Chondrocyte (in vitro differentiated cells): Measurements from ENCODE around the gene AFAP1L1. TPM values are rescaled to one million over a fixed set of nuclear protein-coding genes. Genes with fewer than 3 reads are reported as not detected.
A peak's percentile ranks its signal among the peaks of the same experiment; 100 is the strongest.

Experiments used
- DNase-seq: peaks from one replicate; pipeline ENCODE4 v3.0.0; 2021; ENCODE audit warnings: mixed read lengths, low spot score
- H3K27ac Mint-ChIP-seq: one replicate; pipeline ENCODE4 v1.8.0; 2021; ENCODE audit warnings: mild to moderate bottlenecking, moderate library complexity, mixed read lengths; ENCODE audit not compliant: unreplicated experiment
- H3K27me3 Mint-ChIP-seq: 2 replicates; pipeline ENCODE4 v1.8.0; 2021; ENCODE audit warnings: low read depth, mixed read lengths
- H3K36me3 Mint-ChIP-seq: 2 replicates; pipeline ENCODE4 v1.8.0; 2021; ENCODE audit warnings: low read depth, mixed read lengths
- H3K4me1 Mint-ChIP-seq: 2 replicates; pipeline ENCODE4 v1.8.0; 2021; ENCODE audit warnings: low read depth, mild to moderate bottlenecking, mixed read lengths
- H3K4me3 Mint-ChIP-seq: one replicate; pipeline ENCODE4 v1.8.0; 2021; ENCODE audit warnings: mild to moderate bottlenecking, moderate library complexity, mixed read lengths; ENCODE audit not compliant: unreplicated experiment
- H3K9me3 Mint-ChIP-seq: 2 replicates; pipeline ENCODE4 v1.8.0; 2021; ENCODE audit warnings: low read depth, mixed read lengths
- CTCF ChIP-seq: fragments of 200-600 bp; sonication (generic); IDR thresholded peaks from 2 replicates; pipeline ENCODE4 v1.5.0; 2021; ENCODE audit warnings: antibody characterized with exemption, mild to moderate bottlenecking, moderate library complexity
- total RNA-seq: library from RNA; stranded (reverse); gene quantifications from 3 replicates; pipeline ENCODE4 v1.2.1, GENCODE V29; 2021

The AFAP1L1 gene
- total RNA-seq, 1 donor from 2014 or later, result 8.3 TPM

- peaks cover 10% of the 10 kb centered on the region for H3K4me1 Mint-ChIP-seq
- no peak for TF ChIP-seq CTCF
- no peaks in the 10 kb centered on the region for H3K27me3 Mint-ChIP-seq
- no peaks in the 10 kb centered on the region for H3K9me3 Mint-ChIP-seq
- DNase-seq, result no peak
- H3K4me3 Mint-ChIP-seq, result no peak overlapping the region
- no peaks in the 10 kb centered on the region for H3K36me3 Mint-ChIP-seq
- no peak overlapping the region for H3K27ac Mint-ChIP-seq
Observed at GRCh38 chr5:149365418-149365817, 93.8 kb downstream of the AFAP1L1 start.

DNA sequence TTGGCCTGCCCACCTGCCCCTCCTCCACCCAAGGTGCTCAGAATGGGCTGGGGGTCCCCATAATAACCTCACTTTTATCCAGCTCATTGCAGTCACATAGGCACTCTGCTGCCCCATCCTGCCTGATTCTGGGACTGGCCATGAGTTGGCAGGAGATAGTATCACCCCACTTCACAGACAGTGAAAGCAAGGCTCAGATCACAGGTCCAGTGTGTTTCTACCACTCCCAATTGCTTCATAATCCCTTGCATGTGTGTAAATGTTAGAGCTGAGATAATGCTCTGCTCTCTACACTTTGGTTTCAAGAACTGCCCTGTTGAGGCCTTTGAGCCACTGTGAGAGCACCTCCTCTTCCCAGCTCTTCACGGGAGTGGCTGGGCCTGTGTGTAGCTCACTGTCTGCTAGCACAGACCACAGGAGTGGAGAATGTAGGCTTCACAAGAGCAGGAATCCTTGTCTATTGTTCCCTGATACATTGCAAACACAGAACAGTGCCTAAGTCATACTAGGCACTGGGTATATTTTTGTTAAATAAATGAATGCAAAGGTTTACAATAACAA lies 94.6 kb downstream of the AFAP1L1 start:
- no peaks in the 10 kb centered on the region for H3K36me3 Mint-ChIP-seq
- TF ChIP-seq CTCF, result no peak
- no peaks in the 10 kb centered on the region for H3K9me3 Mint-ChIP-seq
- H3K4me3 Mint-ChIP-seq, result no peak overlapping the region
- DNase-seq, result no peak
- H3K4me1 Mint-ChIP-seq, result peaks cover 16% of the 10 kb centered on the region
- H3K27me3 Mint-ChIP-seq, result no peaks in the 10 kb centered on the region
- no peak overlapping the region for H3K27ac Mint-ChIP-seq

GRCh38 chr5:149367249-149367971 lies 95.8 kb downstream of the AFAP1L1 start:
- no peak overlapping the region for H3K4me3 Mint-ChIP-seq
- H3K27ac Mint-ChIP-seq, result no peak overlapping the region
- peak; percentile 93 for TF ChIP-seq CTCF
- no peaks in the 10 kb centered on the region for H3K9me3 Mint-ChIP-seq
- no peaks in the 10 kb centered on the region for H3K27me3 Mint-ChIP-seq
- no peaks in the 10 kb centered on the region for H3K36me3 Mint-ChIP-seq
- H3K4me1 Mint-ChIP-seq, result peaks cover 26% of the 10 kb centered on the region
- DNase-seq, result no peak

- no peak overlapping the region for H3K4me3 Mint-ChIP-seq
- no peaks in the 10 kb centered on the region for H3K27me3 Mint-ChIP-seq
- H3K36me3 Mint-ChIP-seq, result no peaks in the 10 kb centered on the region
- H3K4me1 Mint-ChIP-seq, result peaks cover 28% of the 10 kb centered on the region
- H3K9me3 Mint-ChIP-seq, result no peaks in the 10 kb centered on the region
- TF ChIP-seq CTCF, result no peak
- no peak for DNase-seq
- no peak overlapping the region for H3K27ac Mint-ChIP-seq
Observed at GRCh38 chr5:149367972-149368645, 96.5 kb downstream of the AFAP1L1 start.

- H3K27ac Mint-ChIP-seq, result no peak overlapping the region
- no peaks in the 10 kb centered on the region for H3K27me3 Mint-ChIP-seq
Observed at GRCh38 chr5:149370878-149371277, 99.2 kb downstream of the AFAP1L1 start.

More at GRCh38 chr5:149370878-149371277, 99.2 kb downstream of the AFAP1L1 start:
- Mint-ChIP-seq H3K9me3 (no peaks in the 10 kb centered on the region), H3K36me3 (no peaks in the 10 kb centered on the region), H3K4me1 (peaks cover 28% of the 10 kb centered on the region), H3K4me3 (no peak overlapping the region)
- TF ChIP-seq CTCF, result no peak
- DNase-seq, result no peak
